ENCODE results near the gene CGN. TPM values are rescaled to one million over a fixed set of nuclear protein-coding genes. Genes with fewer than 3 reads are reported as not detected.

CGN gene
- total RNA-seq, 2 donors from 2014 or later, result 0.60 to 0.75 TPM

GRCh38 chr1:151581451-151581850 lies 70.3 kb downstream of the CGN start:
- no peaks in the 10 kb centered on the region for H3K9me3 ChIP-seq (ENCODE audit: control insufficient read depth, low read length, poor library complexity, severe bottlenecking)
- DNase-seq (no peak), ATAC-seq (no peak)
- no peak overlapping the region for H3K27ac Mint-ChIP-seq
- no peaks in the 10 kb centered on the region for H3K27me3 Mint-ChIP-seq
- peaks cover 2% of the 10 kb centered on the region for H3K36me3 Mint-ChIP-seq (ENCODE audit: low read depth)
- H3K4me3 Mint-ChIP-seq, result no peak overlapping the region
- H3K4me1 Mint-ChIP-seq, result peaks cover 3% of the 10 kb centered on the region

- Mint-ChIP-seq H3K27me3 (no peaks in the 10 kb centered on the region), H3K4me3 (no peak overlapping the region), H3K27ac (no peak overlapping the region), H3K4me1 (peaks cover 5% of the 10 kb centered on the region), H3K36me3 (ENCODE audit: low read depth) (peaks cover 2% of the 10 kb centered on the region)
- ATAC-seq (no peak), DNase-seq (no peak)
- no peaks in the 10 kb centered on the region for H3K9me3 ChIP-seq (ENCODE audit: control insufficient read depth, low read length, poor library complexity, severe bottlenecking)
Observed at GRCh38 chr1:151581921-151582320, 70.7 kb downstream of the CGN start.

- H3K4me1 Mint-ChIP-seq, result peaks cover 5% of the 10 kb centered on the region
- peaks cover 2% of the 10 kb centered on the region for H3K36me3 Mint-ChIP-seq (ENCODE audit: low read depth)
- H3K9me3 ChIP-seq (ENCODE audit: control insufficient read depth, low read length, poor library complexity, severe bottlenecking), result no peaks in the 10 kb centered on the region
- H3K27ac Mint-ChIP-seq, result peak overlapping the region; percentile 47
- H3K27me3 Mint-ChIP-seq, result no peaks in the 10 kb centered on the region
- DNase-seq (no peak), ATAC-seq (no peak)
- no peak overlapping the region for H3K4me3 Mint-ChIP-seq
Observed at GRCh38 chr1:151583796-151584195, 72.6 kb downstream of the CGN start.

GRCh38 chr1:151584278-151584677 lies 73.1 kb downstream of the CGN start:
- Mint-ChIP-seq H3K4me1 (peaks cover 5% of the 10 kb centered on the region), H3K27ac (peak overlapping the region; percentile 47), H3K27me3 (no peaks in the 10 kb centered on the region), H3K4me3 (no peak overlapping the region), H3K36me3 (ENCODE audit: low read depth) (peaks cover 2% of the 10 kb centered on the region)
- ATAC-seq, result no peak
- no peaks in the 10 kb centered on the region for H3K9me3 ChIP-seq (ENCODE audit: control insufficient read depth, low read length, poor library complexity, severe bottlenecking)
- DNase-seq, result no peak

GRCh38 chr1:151584780-151585179 lies 73.6 kb downstream of the CGN start:
- DNase-seq, result no peak
- no peak for ATAC-seq
- Mint-ChIP-seq H3K4me1 (peaks cover 5% of the 10 kb centered on the region), H3K4me3 (no peak overlapping the region), H3K36me3 (ENCODE audit: low read depth) (peaks cover under 1% of the 10 kb centered on the region), H3K27me3 (no peaks in the 10 kb centered on the region), H3K27ac (no peak overlapping the region)
- no peaks in the 10 kb centered on the region for H3K9me3 ChIP-seq (ENCODE audit: control insufficient read depth, low read length, poor library complexity, severe bottlenecking)

GRCh38 chr1:151585622-151586021 lies 74.4 kb downstream of the CGN start:
- ATAC-seq (no peak), DNase-seq (no peak)
- H3K4me3 Mint-ChIP-seq, result no peak overlapping the region
- no peaks in the 10 kb centered on the region for H3K27me3 Mint-ChIP-seq
- H3K36me3 Mint-ChIP-seq (ENCODE audit: low read depth), result peaks cover 4% of the 10 kb centered on the region
- H3K27ac Mint-ChIP-seq, result no peak overlapping the region
- peaks cover 5% of the 10 kb centered on the region for H3K4me1 Mint-ChIP-seq
- no peaks in the 10 kb centered on the region for H3K9me3 ChIP-seq (ENCODE audit: control insufficient read depth, low read length, poor library complexity, severe bottlenecking)

Other genes with a start within 250 kb of the CGN start
- 10 to 100 TPM; 25.9 to 33.8 TPM for gene ZNF687, start 229.1 kb upstream of the CGN start, total RNA-seq
- gene PI4KB, start 184.0 kb upstream of the CGN start, total RNA-seq, result 10 to 100 TPM; 73.5 to 81.4 TPM
- 100 to 1,000 TPM in 1 of 2 donors, 10 to 100 TPM in 1; 81.5 to 105 TPM for gene RFX5, start 164.1 kb upstream of the CGN start, total RNA-seq
- gene SELENBP1, start 138.7 kb upstream of the CGN start, total RNA-seq, result not detected
- gene PSMB4, start 111.8 kb upstream of the CGN start, total RNA-seq, result 100 to 1,000 TPM; 283 to 299 TPM
- gene POGZ, start 51.9 kb upstream of the CGN start, total RNA-seq, result 100 to 1,000 TPM in 1 of 2 donors, 10 to 100 TPM in 1; 94.9 to 105 TPM
- 10 to 100 TPM; 11.4 to 18.2 TPM for gene TUFT1, start 28.9 kb downstream of the CGN start, total RNA-seq
- 10 to 100 TPM; 19.6 to 22.8 TPM for gene SNX27, start 100.7 kb downstream of the CGN start, total RNA-seq
- under 1 TPM in 1 of 2 donors, not detected in 1; 0.34 TPM for gene CELF3, start 205.4 kb downstream of the CGN start, total RNA-seq
- not detected for gene RIIAD1, start 210.1 kb downstream of the CGN start, total RNA-seq

Data from T-helper 17 cell (primary cell).